HepG2 (cell line): ENCODE results near the gene GCDH. TPM values are rescaled to one million over a fixed set of nuclear protein-coding genes. Genes with fewer than 3 reads are reported as not detected.

Experiments used
- ATAC-seq: fragments of 200-7000 bp; cut with Tn5 transposase; 3 replicates; pipeline ENCODE4 v1.9.1; 2020; ENCODE audit warnings: mild to moderate bottlenecking, moderate library complexity
- BruUV-seq: library from RNA; stranded (reverse); fragments of 400-500 nt; replicated peaks from 2 replicates; lab custom pipeline; 2021; lab: Mats Ljungman, UMichigan
- CTCF ChIA-PET: fragments of 300-600 bp; formaldehyde crosslinking; extraction: SDS; loops from one replicate; lab custom pipeline; 2021; ENCODE audit warnings: low total read pairs, inconsistent platforms, low intra/inter-chr PET ratio; lab: Yijun Ruan, JAX
- POLR2A ChIA-PET: fragments of 350-600 bp; sonication (Branson Sonifier 250); formaldehyde crosslinking; loops from one replicate; lab custom pipeline; 2020; ENCODE audit warnings: antibody characterized with exemption, inconsistent platforms; lab: Yijun Ruan, JAX
- DNase-seq: peaks from one replicate; pipeline ENCODE4 v3.0.0-alpha.2; 2015; ENCODE audit warnings: low spot score
- FAIRE-seq: peaks from 3 replicates; lab custom pipeline; 2011; peaks lifted over from hg19 to GRCh38; lab: Jason Lieb, UNC
- H2AFZ ChIP-seq: one replicate; pipeline ENCODE4 v1.6.1; 2011; ENCODE audit warnings: low read length, inconsistent platforms
- H3K27ac ChIP-seq: fragments of 300-600 bp; 3 replicates; pipeline ENCODE4 v1.8.0; 2011; ENCODE audit warnings: mixed run types, mild to moderate bottlenecking, mixed read lengths, low read length, inconsistent platforms; ENCODE audit not compliant: insufficient read depth; ENCODE audit errors: extremely low read length
- H3K27me3 ChIP-seq, 2 experiments: fragments of 200-600 bp in 1 of 2; 2 replicates in 1 of 2; 3 replicates in 1 of 2; pipeline versions ENCODE4 v1.6.0 to v1.8.0; 2011; ENCODE audit warnings: low read length in 2 of 2, mild to moderate bottlenecking in 2 of 2, moderate library complexity in 2 of 2, inconsistent platforms in 1 of 2; ENCODE audit not compliant: insufficient read depth in 2 of 2, control insufficient read depth in 1 of 2
- H3K36me3 ChIP-seq, 2 experiments: fragments of 200-600 bp in 1 of 2; replicated peaks in 1 of 2; 2 replicates in 1 of 2; 3 replicates in 1 of 2; pipeline versions ENCODE4 v1.5.1 to v1.8.0; 2011; ENCODE audit warnings: low read length in 2 of 2, inconsistent platforms in 1 of 2; ENCODE audit not compliant: insufficient read depth in 2 of 2, control insufficient read depth in 1 of 2
- H3K4me1 ChIP-seq: 2 replicates; pipeline ENCODE4 v1.5.1; 2012; ENCODE audit warnings: low read length, inconsistent platforms; ENCODE audit not compliant: insufficient read depth
- H3K4me2 ChIP-seq: 2 replicates; pipeline ENCODE4 v1.6.0; 2011; ENCODE audit warnings: low read depth, low read length, inconsistent platforms
- H3K4me3 ChIP-seq, 3 experiments: fragments of 200-600 bp in 1 of 3; sonication (generic), shearing (Covaris generic) in 1 of 3; replicated peaks in 1 of 3; 2 replicates each; pipeline ENCODE4 v1.5.1; 2011 to 2016; ENCODE audit warnings: low read length in 3 of 3, inconsistent platforms in 2 of 3, low read depth in 2 of 3, mild to moderate bottlenecking in 2 of 3, control low read depth in 1 of 3, mixed read lengths in 1 of 3; ENCODE audit not compliant: insufficient read depth in 1 of 3
- H3K79me2 ChIP-seq: one replicate; pipeline ENCODE4 v1.6.1; 2011; ENCODE audit warnings: low read length, inconsistent platforms; ENCODE audit not compliant: insufficient read depth
- H3K9ac ChIP-seq: 2 replicates; pipeline ENCODE4 v1.6.0; 2011; ENCODE audit warnings: mild to moderate bottlenecking, low read depth, low read length, inconsistent platforms; ENCODE audit not compliant: insufficient read depth
- H3K9me3 ChIP-seq: 2 replicates; pipeline ENCODE4 v1.5.1; 2012; ENCODE audit warnings: mild to moderate bottlenecking, low read length
- H4K20me1 ChIP-seq: 2 replicates; pipeline ENCODE4 v1.6.0; 2011; ENCODE audit warnings: inconsistent platforms, mild to moderate bottlenecking, low read length, moderate library complexity; ENCODE audit not compliant: insufficient read depth
- AGO1 ChIP-seq: fragments of 200-400 bp; formaldehyde crosslinking; IDR thresholded peaks from 2 replicates; pipeline ENCODE4 v1.6.1; 2017; ENCODE audit warnings: mild to moderate bottlenecking, low read depth, low read length, moderate library complexity; ENCODE audit not compliant: poor library complexity, severe bottlenecking
- BHLHE40 ChIP-seq: IDR thresholded peaks from 2 replicates; pipeline ENCODE4 v1.6.1; 2011; ENCODE audit warnings: low read length, improper control_type of control experiment
- EEA1 ChIP-seq: sonication (generic); formaldehyde crosslinking; IDR thresholded peaks from 2 replicates; pipeline ENCODE4 v1.5.1; 2020; ENCODE audit warnings: mild to moderate bottlenecking, missing genetic modification reagents, borderline replicate concordance
- MIER2 ChIP-seq: IDR thresholded peaks from 2 replicates; pipeline ENCODE4 v1.6.1; 2016; ENCODE audit warnings: missing biosample characterization, missing genetic modification reagents
- NFE2L2 ChIP-seq: fragments of 150-350 bp; IDR thresholded peaks from 2 replicates; pipeline ENCODE4 v1.6.1; 2014; ENCODE audit warnings: low read length
- RBFOX2 ChIP-seq: fragments of 200-400 bp; formaldehyde crosslinking; IDR thresholded peaks from 2 replicates; pipeline ENCODE4 v1.6.1; 2017; ENCODE audit warnings: low read depth, mild to moderate bottlenecking, low read length
- RFX1 ChIP-seq: fragments of 450-650 bp; IDR thresholded peaks from 2 replicates; pipeline ENCODE4 v1.6.1; 2017
- SETDB1 ChIP-seq: sonication (generic); formaldehyde crosslinking; IDR thresholded peaks from 2 replicates; pipeline ENCODE4 v1.5.1; 2020; ENCODE audit warnings: missing genetic modification reagents, mild to moderate bottlenecking, borderline replicate concordance
- STAT5B ChIP-seq: sonication (generic); formaldehyde crosslinking; IDR thresholded peaks from 2 replicates; pipeline ENCODE4 v1.4.0; 2020; ENCODE audit warnings: missing genetic modification reagents
- THYN1 ChIP-seq: sonication (generic); formaldehyde crosslinking; IDR thresholded peaks from 2 replicates; pipeline ENCODE4 v1.8.1; 2023; ENCODE audit warnings: low read depth, mild to moderate bottlenecking, moderate library complexity, missing genetic modification reagents, borderline replicate concordance
- ZBTB42 ChIP-seq: sonication (generic); formaldehyde crosslinking; IDR thresholded peaks from 2 replicates; pipeline ENCODE4 v1.5.0; 2020; ENCODE audit warnings: mild to moderate bottlenecking, missing genetic modification reagents
- ZNF17 ChIP-seq: sonication (generic); formaldehyde crosslinking; IDR thresholded peaks from 2 replicates; pipeline ENCODE4 v1.5.0; 2020; ENCODE audit warnings: mild to moderate bottlenecking, missing genetic modification reagents
- ZNF256 ChIP-seq: sonication (generic); formaldehyde crosslinking; conservative IDR thresholded peaks from 2 replicates; pipeline ENCODE4 v1.4.0; 2020; ENCODE audit warnings: missing genetic modification reagents
- ZNF350 ChIP-seq: sonication (generic); formaldehyde crosslinking; IDR thresholded peaks from 2 replicates; pipeline ENCODE4 v1.4.0; 2020; ENCODE audit warnings: mild to moderate bottlenecking, low read depth, missing genetic modification reagents, borderline replicate concordance
- ZNF552 ChIP-seq: sonication (generic); formaldehyde crosslinking; IDR thresholded peaks from 2 replicates; pipeline ENCODE4 v1.9.0; 2022; ENCODE audit warnings: missing genetic modification reagents, mild to moderate bottlenecking, borderline replicate concordance
- ZNF839 ChIP-seq: sonication (generic); formaldehyde crosslinking; IDR thresholded peaks from 2 replicates; pipeline ENCODE4 v1.4.0; 2020; ENCODE audit warnings: missing genetic modification reagents, mild to moderate bottlenecking, borderline replicate concordance
- ZSCAN25 ChIP-seq: sonication (generic); formaldehyde crosslinking; IDR thresholded peaks from 2 replicates; pipeline ENCODE4 v1.8.0; 2022; ENCODE audit warnings: mild to moderate bottlenecking, missing genetic modification reagents
- ZSCAN9 ChIP-seq: IDR thresholded peaks from 2 replicates; pipeline ENCODE4 v1.6.1; 2016; ENCODE audit warnings: borderline replicate concordance
- WGBS: methylation state at CpG from one replicate; pipeline ENCODE4 v1.1.6; 2017; ENCODE audit warnings: low lambda C conversion rate; 5-methylcytosine and 5-hydroxymethylcytosine counted together
- in situ Hi-C: cut with HindIII; loops from 2 replicates; pipeline ENCODE4 v1.10.0; 2017; ENCODE audit warnings: low pct_unique_long_range_greater_than_20kb; ENCODE audit not compliant: extremely low pct_ligation_motif_present
- intact Hi-C: fragments of 100-400 bp; cut with micrococcal nuclease; formaldehyde crosslinking; loops from one replicate; pipeline ENCODE4 v1.10.0; 2022; ENCODE audit not compliant: unreplicated experiment
- polyA plus RNA-seq, 8 experiments: library from polyadenylated mRNA; depleted of rRNA in 3 of 8; stranded (reverse) in 7 of 8; unstranded in 1 of 8; fragments of >200 nt; fragmentation: Illumina TruSeq in 4 of 8; extraction: Trizol in 4 of 8; gene quantifications; 2 replicates each; pipeline versions ENCODE4 v1.2.1 to v1.2.3, GENCODE V29; 2011 to 2016; ENCODE audit warnings: low read depth in 4 of 8, missing spikeins in 1 of 8, mixed read lengths in 1 of 8; ENCODE audit not compliant: insufficient read depth in 1 of 8
- total RNA-seq, 5 experiments: library from RNA; depleted of rRNA; stranded (reverse); fragments of >200 nt; fragmentation: Illumina TruSeq; extraction: Trizol; gene quantifications; 2 replicates each; pipeline ENCODE4 v1.2.3, GENCODE V29; 2016; ENCODE audit warnings: low read depth in 1 of 5
- TF ChIP-seq, protein P1 (sequence below): sonication (generic); formaldehyde crosslinking; IDR thresholded peaks from 2 replicates; pipeline ENCODE4 v1.5.0; 2020; ENCODE audit warnings: mild to moderate bottlenecking, missing genetic modification reagents
- TF ChIP-seq, protein P2 (sequence below): IDR thresholded peaks from 2 replicates; pipeline ENCODE4 v1.6.1; 2016; ENCODE audit warnings: missing compliant biosample characterization, missing genetic modification reagents, borderline replicate concordance

The GCDH gene
- total and polyA plus RNA-seq, 2 of the 13 experiments (the other 11 are each of a cell fraction or from before 2014, with no cell fraction given) = 15.1 to 38.0 TPM

DNA sequence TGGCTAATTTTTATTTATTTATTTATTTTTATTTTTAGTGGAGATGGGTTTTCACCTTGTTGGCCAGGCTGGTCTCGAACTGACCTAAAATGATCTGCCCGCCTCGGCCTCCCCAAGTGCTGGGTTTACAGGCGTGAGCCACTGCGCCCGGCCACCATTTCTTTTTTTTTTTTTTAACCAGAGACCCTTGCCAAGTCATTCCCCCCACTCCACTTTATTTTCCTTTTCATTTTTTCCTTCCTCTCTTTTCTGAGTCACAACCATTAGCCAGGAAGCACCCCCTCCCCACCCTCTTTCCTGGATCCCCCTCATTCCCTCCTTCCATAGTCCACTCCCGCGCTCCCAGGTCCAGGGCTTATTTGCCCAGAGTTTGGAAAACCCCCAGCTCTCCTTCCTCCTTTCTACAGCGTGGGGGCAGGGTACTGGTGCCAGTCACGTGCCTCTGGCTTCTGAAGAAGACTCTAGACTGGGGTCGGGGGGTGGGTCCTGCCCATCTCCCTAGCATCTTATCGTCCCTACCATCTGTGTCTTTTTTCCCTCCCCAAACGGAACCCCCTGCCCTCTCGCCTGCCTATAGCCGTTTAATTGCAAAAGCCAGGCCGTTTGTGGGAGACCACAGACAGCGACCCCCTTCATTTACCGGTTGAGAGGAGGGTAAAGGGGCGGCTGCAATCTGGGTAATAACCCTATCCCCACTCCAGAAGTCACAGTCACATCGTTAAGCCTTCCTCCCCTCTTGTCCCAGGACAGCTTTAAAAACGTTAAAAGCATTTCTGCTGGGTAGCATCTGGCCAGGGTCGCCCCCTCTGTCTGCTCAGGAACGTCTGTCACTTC is 46.4 kb downstream of the GCDH start:
- Histone ChIP-seq H3K27me3 (peaks cover 0 to 5% of the 10 kb centered on the region in 2 experiments; a peak in 1 of 5 replicates), H4K20me1 (peaks cover 16% of the 10 kb centered on the region), H3K27ac (peak overlapping the region; percentile 66), H3K4me3 (peak overlapping the region; percentile 60 to 97 (median 72)), H3K36me3 (peaks cover 8 to 25% of the 10 kb centered on the region in 2 experiments; a peak in 4 of 5 replicates), H3K9ac (peak overlapping the region; percentile 76), H3K4me1 (peaks cover 49% of the 10 kb centered on the region), H3K9me3 (no peaks in the 10 kb centered on the region), H3K4me2 (peak overlapping the region; percentile 91), H2AFZ (no peak overlapping the region), H3K79me2 (peaks cover 40% of the 10 kb centered on the region)
- in situ Hi-C loops (no loop called here), intact Hi-C loops (no loop called here)
- WGBS = 25% methylated on average over 23 of the region's 23 CpGs
- POLR2A ChIA-PET = interaction anchor here (0.5 to 1.8 kb wide), 9 partner anchors 9 to 212 kb away, joined by 3 to 16 read pairs (median 5); partner anchors contain the start of gene GCDH
- CTCF ChIA-PET = no interaction called here
- BruUV-seq = no TSS peak
- DNase-seq (peak; percentile 43), FAIRE-seq (no peak), ATAC-seq (no peak)
- no peak for TF ChIP-seq ZNF256
- TF ChIP-seq THYN1 (CRISPR knock-in tag) = no peak
- TF ChIP-seq NFE2L2 = no peak
- 0 out of 2 replicates have a peak, but pooled peaks have one; percentile 61 for TF ChIP-seq ZBTB42 (CRISPR knock-in tag)
- TF ChIP-seq, protein P1, sequence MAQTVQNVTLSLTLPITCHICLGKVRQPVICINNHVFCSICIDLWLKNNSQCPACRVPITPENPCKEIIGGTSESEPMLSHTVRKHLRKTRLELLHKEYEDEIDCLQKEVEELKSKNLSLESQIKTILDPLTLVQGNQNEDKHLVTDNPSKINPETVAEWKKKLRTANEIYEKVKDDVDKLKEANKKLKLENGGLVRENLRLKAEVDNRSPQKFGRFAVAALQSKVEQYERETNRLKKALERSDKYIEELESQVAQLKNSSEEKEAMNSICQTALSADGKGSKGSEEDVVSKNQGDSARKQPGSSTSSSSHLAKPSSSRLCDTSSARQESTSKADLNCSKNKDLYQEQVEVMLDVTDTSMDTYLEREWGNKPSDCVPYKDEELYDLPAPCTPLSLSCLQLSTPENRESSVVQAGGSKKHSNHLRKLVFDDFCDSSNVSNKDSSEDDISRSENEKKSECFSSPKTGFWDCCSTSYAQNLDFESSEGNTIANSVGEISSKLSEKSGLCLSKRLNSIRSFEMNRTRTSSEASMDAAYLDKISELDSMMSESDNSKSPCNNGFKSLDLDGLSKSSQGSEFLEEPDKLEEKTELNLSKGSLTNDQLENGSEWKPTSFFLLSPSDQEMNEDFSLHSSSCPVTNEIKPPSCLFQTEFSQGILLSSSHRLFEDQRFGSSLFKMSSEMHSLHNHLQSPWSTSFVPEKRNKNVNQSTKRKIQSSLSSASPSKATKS (CRISPR knock-in tag) = no peak
- TF ChIP-seq EEA1 = no peak
- TF ChIP-seq RBFOX2 = no peak
- TF ChIP-seq SETDB1 (CRISPR knock-in tag) = no peak
- 0 out of 2 replicates have a peak, but pooled peaks have one; percentile 1 for TF ChIP-seq ZNF17
- TF ChIP-seq, protein P2, sequence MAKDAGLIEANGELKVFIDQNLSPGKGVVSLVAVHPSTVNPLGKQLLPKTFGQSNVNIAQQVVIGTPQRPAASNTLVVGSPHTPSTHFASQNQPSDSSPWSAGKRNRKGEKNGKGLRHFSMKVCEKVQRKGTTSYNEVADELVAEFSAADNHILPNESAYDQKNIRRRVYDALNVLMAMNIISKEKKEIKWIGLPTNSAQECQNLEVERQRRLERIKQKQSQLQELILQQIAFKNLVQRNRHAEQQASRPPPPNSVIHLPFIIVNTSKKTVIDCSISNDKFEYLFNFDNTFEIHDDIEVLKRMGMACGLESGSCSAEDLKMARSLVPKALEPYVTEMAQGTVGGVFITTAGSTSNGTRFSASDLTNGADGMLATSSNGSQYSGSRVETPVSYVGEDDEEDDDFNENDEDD (CRISPR knock-in tag) = no peak
- no peak for TF ChIP-seq ZNF839 (CRISPR knock-in tag)
- TF ChIP-seq AGO1 = no peak
- TF ChIP-seq RFX1 = no peak
- no peak for TF ChIP-seq ZSCAN25 (CRISPR knock-in tag)
- TF ChIP-seq ZNF350 (CRISPR knock-in tag) = no peak
- TF ChIP-seq BHLHE40 = peak; percentile 78
- no peak for TF ChIP-seq ZNF552
- no peak for TF ChIP-seq ZSCAN9 (CRISPR knock-in tag)
- no peak for TF ChIP-seq MIER2 (CRISPR knock-in tag)
- TF ChIP-seq STAT5B (CRISPR knock-in tag) = no peak
